GM19397 (cell line): Measurements from ENCODE around the gene PSAP.

Source experiments
- ATAC-seq: cut with Tn5 transposase; IDR thresholded peaks from one replicate; pipeline ENCODE4 v1.9.1; 2021; ENCODE audit warnings: mild to moderate bottlenecking, moderate library complexity; ENCODE audit not compliant: unreplicated experiment

Gene PSAP

GRCh38 chr10:71788954-71789353, 62.1 kb downstream of the PSAP start:
- no peak for ATAC-seq

DNA sequence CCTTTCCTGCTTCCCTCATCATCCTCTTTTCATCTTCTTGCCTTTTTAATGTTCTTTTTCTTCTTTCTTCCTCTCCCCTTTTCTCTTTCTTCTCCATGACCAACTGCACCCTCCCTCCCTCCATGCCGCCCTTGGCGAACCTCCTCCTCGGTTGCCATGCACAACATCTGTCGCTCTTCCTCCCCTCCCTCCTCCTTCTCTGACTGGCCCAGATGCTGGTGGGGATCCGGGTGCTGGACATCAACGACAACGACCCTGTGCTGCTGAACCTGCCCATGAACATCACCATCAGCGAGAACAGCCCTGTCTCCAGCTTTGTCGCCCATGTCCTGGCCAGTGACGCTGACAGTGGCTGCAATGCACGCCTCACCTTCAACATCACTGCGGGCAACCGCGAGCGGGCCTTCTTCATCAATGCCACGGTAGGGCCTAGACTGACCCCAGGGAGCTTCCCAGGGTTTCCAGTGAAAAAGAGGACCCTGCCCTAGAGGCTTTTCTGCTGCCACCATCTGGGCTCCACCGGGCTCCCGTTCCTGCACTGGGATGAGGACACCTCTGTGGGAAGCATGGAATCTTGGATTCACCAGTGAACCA, 66.3 kb downstream of the PSAP start:
- no peak for ATAC-seq

GRCh38 chr10:71783917-71784678, 67.0 kb downstream of the PSAP start:
- no peak for ATAC-seq

DNA sequence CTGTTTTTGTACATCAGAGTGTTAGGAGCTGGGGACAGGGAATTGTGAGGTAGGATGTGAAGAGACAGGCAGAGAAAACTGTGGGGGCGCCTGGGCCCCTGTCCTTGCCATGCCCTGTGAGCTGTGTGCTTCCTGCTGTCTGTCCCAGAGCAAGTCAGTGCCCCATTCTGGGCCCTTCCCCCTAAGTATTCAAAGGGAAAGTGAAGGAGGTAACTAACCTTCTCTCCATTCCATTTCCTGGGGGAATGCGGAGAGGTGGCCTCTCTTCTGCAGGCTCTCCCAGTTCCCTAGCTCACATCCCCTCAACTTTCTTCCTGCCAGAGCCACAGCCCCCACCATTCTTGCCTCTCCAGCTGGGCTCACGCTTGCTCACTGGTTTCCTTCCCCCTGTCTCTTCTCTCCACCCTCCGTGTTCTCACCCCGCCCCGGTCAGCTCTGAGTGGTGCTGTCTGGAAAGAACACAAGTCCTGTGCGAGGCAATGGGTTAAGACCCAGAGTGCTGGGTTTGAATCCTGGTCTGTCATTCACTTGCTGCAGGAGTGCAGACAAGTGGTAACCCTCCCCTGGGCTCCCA, 68.0 kb downstream of the PSAP start:
- no peak for ATAC-seq

GRCh38 chr10:71782221-71782916, 68.7 kb downstream of the PSAP start:
- no peak for ATAC-seq

DNA sequence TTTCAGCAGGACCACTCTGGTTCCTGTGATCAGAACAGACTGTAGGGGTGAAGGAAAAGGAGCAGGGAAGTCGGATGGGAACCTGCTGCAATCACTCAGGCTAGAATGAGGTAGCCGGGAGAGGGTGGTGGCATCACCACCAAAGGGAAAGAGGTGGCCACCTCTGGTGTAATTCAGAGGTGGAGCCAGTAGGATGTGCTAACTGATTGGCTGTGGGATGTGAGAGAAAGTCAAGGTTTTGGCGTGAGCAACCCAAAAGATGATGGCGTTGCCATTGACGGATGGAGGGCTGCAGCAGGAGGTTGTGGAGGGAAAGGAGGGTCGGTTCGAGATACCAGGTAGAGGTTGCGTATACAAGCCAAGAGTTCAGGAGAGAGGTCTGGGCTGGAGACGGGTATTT, 70.3 kb downstream of the PSAP start:
- ATAC-seq: no peak

- ATAC-seq: no peak
These were observed 70.9 kb downstream of the PSAP start for GRCh38 chr10:71780156-71780555.

DNA sequence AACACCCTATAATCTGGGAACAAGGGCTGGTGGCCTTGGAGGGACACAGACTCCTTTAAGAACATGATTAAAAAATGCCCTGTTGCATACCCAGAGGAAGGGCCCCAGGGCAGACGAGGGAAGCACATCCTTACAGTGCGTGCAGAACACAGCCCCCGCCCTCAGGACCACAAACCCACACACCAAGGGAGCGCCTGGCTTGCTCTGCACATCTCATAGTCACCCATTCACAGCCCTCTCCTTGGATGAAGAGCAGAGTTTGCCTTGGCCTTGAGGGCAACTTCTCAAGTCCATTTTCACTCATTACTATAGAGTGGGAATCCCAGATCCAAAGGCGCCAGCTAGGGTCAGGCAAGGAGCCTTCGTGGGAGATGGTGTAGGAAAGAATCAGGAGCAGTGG, 71.4 kb downstream of the PSAP start:
- no peak for ATAC-seq

DNA sequence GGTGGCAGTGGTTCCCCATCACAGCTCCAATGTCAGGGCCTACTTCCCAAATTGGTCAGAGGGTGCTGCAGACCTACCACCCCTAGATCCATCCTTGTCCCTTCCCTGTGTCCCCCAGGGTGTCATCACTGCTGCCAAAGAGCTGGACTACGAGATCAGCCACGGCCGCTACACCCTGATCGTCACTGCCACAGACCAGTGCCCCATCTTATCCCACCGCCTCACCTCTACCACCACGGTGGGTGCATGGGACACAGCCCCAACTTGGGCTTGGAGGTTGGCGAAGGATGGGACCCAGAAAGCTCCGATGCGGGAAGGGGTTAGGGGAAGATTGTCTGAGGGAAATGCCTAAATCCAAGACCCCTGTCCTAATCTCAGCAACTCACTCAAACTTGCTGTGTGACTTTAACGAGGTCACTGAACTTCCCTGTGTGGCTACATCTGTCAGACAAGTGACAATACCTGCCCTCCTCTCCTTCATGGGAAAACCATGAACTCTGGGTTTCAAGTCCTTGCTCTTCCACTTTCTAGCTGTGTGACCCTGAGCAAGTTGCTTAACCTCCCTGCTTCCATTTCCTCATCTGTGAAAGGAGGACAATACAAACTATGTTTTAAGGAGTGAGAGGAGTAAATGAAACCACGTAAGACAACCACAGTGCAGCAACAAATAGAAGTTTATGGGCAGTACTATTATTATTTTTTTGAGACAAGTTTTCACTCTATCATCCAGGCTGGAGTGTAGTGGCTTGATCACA, 72.8 kb downstream of the PSAP start:
- ATAC-seq: no peak

- no peak for ATAC-seq
These were observed 73.7 kb downstream of the PSAP start for GRCh38 chr10:71777213-71777985.

DNA sequence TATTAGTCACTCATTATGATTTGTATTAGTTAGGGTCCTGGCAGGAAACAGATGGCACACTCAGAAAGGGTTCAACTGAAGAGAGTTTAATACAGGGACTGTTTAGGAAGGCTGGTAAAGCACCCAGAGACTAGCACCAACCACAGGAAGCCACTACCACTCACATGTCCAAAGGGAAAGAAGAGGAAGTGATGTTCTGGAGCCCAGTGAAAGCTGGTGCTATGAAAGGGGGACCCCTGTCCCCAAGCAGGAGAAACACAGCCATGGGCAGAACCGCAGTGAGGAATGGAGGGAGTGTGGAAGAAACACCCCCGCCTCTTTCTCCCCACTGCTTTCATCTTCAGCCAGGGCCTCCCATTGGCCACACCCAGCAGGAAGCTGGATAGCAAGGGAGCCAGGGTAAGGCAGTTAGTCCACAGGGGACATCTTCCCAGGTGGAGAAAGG, 74.5 kb downstream of the PSAP start:
- ATAC-seq: no peak

- ATAC-seq: no peak
These were observed 75.9 kb downstream of the PSAP start for GRCh38 chr10:71774916-71775702.

DNA sequence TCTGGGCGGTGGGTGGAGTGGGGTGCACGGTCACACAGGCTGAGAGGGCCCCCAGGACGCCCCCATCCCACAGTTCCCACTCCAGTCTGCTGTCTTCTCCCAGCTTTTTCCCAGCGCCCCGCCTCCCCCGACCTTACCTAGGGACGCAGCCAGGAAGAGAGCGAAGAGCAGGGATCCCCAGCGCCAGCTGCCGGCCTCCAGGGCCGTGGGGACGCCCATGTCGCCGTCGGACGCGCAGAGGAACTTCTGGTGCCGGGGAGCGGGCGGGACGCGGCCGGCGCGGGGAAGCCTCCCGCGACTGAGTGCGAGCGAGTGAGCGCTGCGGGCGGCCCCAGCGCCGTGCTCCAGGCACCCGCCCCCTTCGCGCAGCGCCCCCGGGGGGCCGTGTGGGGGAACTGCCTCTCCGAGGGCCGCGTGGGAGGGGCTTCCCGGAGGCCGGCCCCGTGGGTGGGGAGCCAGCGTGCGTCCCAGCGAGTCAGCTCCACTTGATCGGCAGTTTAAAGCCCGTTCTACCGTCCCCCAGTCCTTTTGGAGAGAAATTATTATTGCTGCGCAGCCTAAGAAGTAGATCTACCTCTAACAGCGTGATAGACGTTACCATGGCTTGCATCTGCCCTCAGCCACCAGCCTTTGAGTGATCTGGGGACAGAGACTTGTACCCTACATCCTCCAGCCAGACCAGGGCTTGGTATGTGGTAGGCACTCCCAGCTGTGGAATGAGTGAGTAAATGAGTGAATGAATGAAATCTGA, 77.7 kb downstream of the PSAP start, which contains the start of gene VSIR:
TSS of gene VSIR (minus strand) at position 300 of the 751 bp plus-strand sequence. CDS start at position 219, 81 bp downstream.
- ATAC-seq: peak; percentile 70

DNA sequence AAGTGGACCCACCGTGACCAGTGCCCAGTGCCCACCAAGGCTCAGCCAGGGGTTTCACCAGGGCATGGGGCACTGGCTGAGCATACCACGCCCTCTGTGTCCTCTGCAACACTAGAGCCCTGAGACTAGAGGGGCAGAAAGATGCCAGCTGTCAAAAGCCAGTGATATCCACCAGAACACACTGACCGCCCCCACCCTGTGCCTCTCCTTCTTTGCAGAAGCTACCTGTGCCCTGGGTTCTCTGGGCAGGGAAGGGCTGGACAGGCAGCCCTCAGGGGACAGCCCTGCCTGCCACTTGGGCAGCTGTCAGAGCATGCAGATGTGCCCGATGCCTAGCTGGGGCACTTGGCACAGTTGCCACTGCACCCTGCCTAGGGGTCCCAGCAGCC, 78.2 kb downstream of the PSAP start:
- ATAC-seq: no peak

DNA sequence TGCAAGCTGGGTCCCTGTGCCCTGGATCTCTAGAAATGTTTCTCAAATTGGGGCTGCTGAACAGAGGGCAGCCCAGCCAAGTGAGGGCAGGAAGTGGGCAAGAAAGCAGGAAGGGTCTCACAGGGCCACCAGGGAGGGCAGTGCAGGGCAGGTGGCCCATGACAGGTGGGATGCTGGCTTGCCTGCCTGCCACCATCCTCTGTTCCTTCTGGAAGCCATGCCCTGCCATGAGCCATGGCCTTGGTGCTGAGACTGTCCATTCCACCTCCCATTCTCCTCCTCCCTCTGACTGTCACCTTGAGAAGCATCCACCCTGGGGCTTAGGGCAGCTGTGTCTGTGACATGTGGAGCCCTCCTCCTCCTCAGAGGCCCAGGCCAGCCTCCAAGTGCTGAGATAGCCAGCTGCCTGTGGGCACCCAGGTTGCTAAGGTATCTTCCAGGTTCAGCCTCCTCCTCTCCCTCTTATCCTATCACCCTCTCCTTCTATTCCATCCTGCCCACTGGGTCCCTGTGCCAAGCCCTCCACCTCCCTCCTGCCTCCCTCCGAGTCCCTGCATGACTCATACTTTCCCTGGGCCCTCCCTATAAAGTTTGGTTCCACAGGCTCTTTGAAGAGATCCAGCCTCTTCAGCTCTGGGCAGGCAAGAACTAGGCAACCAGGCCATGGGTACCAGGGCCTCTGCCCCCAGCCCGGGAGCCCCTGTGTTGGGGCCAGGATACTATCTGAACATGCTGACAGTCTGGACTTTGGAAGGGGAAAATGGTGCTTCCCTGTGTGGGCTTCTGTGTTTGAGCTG, 79.0 kb downstream of the PSAP start:
- no peak for ATAC-seq

DNA sequence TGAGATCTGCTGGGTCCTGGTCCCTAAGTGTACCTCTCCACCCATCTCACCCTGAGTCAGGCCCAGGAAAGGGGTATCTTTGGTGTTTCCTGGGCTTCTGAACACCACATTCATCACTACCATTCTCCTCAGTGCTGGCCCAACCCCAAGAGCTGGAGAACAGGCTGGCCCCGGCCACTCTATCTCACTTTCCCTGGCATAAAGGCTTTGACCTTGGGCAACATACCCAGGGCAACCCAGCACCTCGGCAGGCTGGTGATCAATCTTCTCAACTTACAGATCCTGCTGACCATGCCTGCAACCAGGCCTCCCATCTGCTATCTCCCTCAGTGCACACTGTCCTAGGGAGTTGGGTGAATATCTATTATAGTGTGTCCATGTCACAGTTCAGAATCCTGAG, 79.8 kb downstream of the PSAP start:
- no peak for ATAC-seq

DNA sequence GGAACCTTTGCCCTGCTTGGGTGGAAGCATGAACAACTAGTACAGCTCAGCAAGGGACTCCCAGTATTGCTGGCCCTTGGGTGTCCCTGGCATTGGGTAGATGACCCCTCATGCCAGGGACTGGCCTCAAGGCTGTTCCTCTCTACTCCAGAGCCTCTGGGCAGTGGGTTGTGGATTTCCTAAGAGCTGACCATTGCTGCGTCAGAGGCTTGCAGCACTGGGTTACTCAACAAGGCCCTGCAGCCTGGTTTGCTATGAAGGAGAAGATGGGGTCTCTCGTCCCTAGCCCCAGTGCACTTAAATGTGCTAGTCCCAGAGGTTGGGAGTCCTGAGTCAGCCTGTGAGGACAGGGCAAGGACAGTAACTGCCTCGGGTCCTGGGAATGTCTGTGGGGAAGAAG, 80.3 kb downstream of the PSAP start:
- ATAC-seq: no peak

GRCh38 chr10:71770255-71770654, 80.8 kb downstream of the PSAP start:
- no peak for ATAC-seq
